CD4-positive, alpha-beta T cell (primary cell): Measurements from ENCODE around the gene RNF14. TPM values are rescaled to one million over a fixed set of nuclear protein-coding genes. Genes with fewer than 3 reads are reported as not detected.

Experiments used
- ATAC-seq: fragments of 200-7000 bp; cut with Tn5 transposase; one replicate; pipeline ENCODE4 v1.10.0; 2022; ENCODE audit warnings: mild to moderate bottlenecking; ENCODE audit not compliant: poor library complexity
- CTCF ChIA-PET: fragments of 350-600 bp; sonication (Branson Sonifier 250); formaldehyde crosslinking; loops from one replicate; lab custom pipeline; 2021; ENCODE audit warnings: antibody characterized with exemption, inconsistent platforms; lab: Charles Lee
- POLR2A ChIA-PET: fragments of 350-600 bp; sonication (Branson Sonifier 250); formaldehyde crosslinking; loops from one replicate; lab custom pipeline; 2021; ENCODE audit warnings: antibody characterized with exemption, inconsistent platforms; lab: Charles Lee
- DNase-seq, 14 experiments: peaks; one replicate each; pipeline ENCODE4 v3.0.0-alpha.2; 2013 to 2020; ENCODE audit warnings: mixed read lengths in 2 of 14
- H3K27ac ChIP-seq, 2 donors: one replicate each; pipeline versions ENCODE4 v1.5.1 to v1.7.0; 2013; ENCODE audit warnings: low read length in 2 of 2, low read depth in 1 of 2, mild to moderate bottlenecking in 1 of 2
- H3K27me3 ChIP-seq, 2 experiments: 1 replicate in 1 of 2; 2 replicates in 1 of 2; pipeline versions ENCODE4 v1.6.1 to v1.7.0; 2013; ENCODE audit warnings: low read length in 2 of 2, control low read depth in 1 of 2, mild to moderate bottlenecking in 1 of 2, moderate library complexity in 1 of 2; ENCODE audit not compliant: insufficient read depth in 2 of 2, control insufficient read depth in 1 of 2
- H3K36me3 ChIP-seq: one replicate; pipeline ENCODE4 v1.6.1; 2013; ENCODE audit warnings: low read length, control low read depth; ENCODE audit not compliant: insufficient read depth
- H3K4me1 ChIP-seq: one replicate; pipeline ENCODE4 v1.6.1; 2013; ENCODE audit warnings: low read length, control low read depth; ENCODE audit not compliant: insufficient read depth
- H3K4me3 ChIP-seq: one replicate; pipeline ENCODE4 v1.5.1; 2013; ENCODE audit warnings: mild to moderate bottlenecking, low read length, moderate library complexity
- H3K9me3 ChIP-seq, 2 experiments: 1 replicate in 1 of 2; 2 replicates in 1 of 2; pipeline versions ENCODE4 v1.6.1 to v1.7.0; 2013; ENCODE audit warnings: low read length in 2 of 2, mild to moderate bottlenecking in 2 of 2, control low read depth in 1 of 2, moderate library complexity in 1 of 2; ENCODE audit not compliant: control insufficient read depth in 1 of 2, insufficient read depth in 1 of 2
- H3K27ac Mint-ChIP-seq: one replicate; pipeline ENCODE4 v1.8.0; 2020; ENCODE audit warnings: mixed read lengths
- H3K27me3 Mint-ChIP-seq: one replicate; pipeline ENCODE4 v1.8.0; 2021; ENCODE audit warnings: mixed read lengths
- H3K36me3 Mint-ChIP-seq: one replicate; pipeline ENCODE4 v1.8.0; 2021; ENCODE audit warnings: low read depth, mixed read lengths
- H3K4me1 Mint-ChIP-seq: one replicate; pipeline ENCODE4 v1.8.0; 2021; ENCODE audit warnings: low read depth, mixed read lengths
- H3K4me3 Mint-ChIP-seq: one replicate; pipeline ENCODE4 v1.8.0; 2020; ENCODE audit warnings: mild to moderate bottlenecking, mixed read lengths
- H3K9me3 Mint-ChIP-seq: one replicate; pipeline ENCODE4 v1.8.0; 2020; ENCODE audit warnings: mixed read lengths
- CTCF ChIP-seq: fragments of 200-600 bp; IDR thresholded peaks from one replicate; pipeline ENCODE4 v1.8.0; 2022; ENCODE audit warnings: antibody characterized with exemption, mild to moderate bottlenecking
- intact Hi-C, 2 experiments: fragments of 100-400 bp; cut with DNase I in 1 of 2; cut with micrococcal nuclease in 1 of 2; formaldehyde crosslinking; loops; one replicate each; pipeline versions ENCODE4 v1.15.1 to v1.9.0; 2023 to 2025; cut with DNase I, micrococcal nuclease
- total RNA-seq, 174 experiments: library from RNA in 2 of 174; stranded (reverse) in 2 of 174; gene quantifications; one replicate each; pipeline ENCODE4 v1.2.3 and lab custom pipeline; 2021 to 2026

Gene RNF14
- total RNA-seq, 2 experiments from 2014 or later, result 8.9 to 10.7 TPM

GRCh38 chr5:142008813-142009212 is 39.9 kb downstream of the RNF14 start:
- no peaks in the 10 kb centered on the region for H3K9me3 ChIP-seq
- POLR2A ChIA-PET, result interaction anchor here (1.2 kb wide), 1 partner anchor 16 kb away, joined by 4 read pairs; no protein-coding TSS in a partner anchor
- Mint-ChIP-seq H3K9me3 (no peaks in the 10 kb centered on the region), H3K4me3 (no peak overlapping the region), H3K36me3 (peaks cover 30% of the 10 kb centered on the region), H3K27me3 (no peaks in the 10 kb centered on the region), H3K4me1 (peaks cover 80% of the 10 kb centered on the region), H3K27ac (peak overlapping the region; percentile 45)
- H3K4me3 ChIP-seq, result no peak overlapping the region
- intact Hi-C loops, result no loop called here
- H3K36me3 ChIP-seq, result peaks cover 23% of the 10 kb centered on the region
- CTCF ChIA-PET, result no interaction called here
- ATAC-seq (no peak), DNase-seq (no peak)
- peaks cover 53% of the 10 kb centered on the region for H3K4me1 ChIP-seq
- no peak overlapping the region for H3K27ac ChIP-seq
- no peaks in the 10 kb centered on the region for H3K27me3 ChIP-seq
- TF ChIP-seq CTCF, result no peak

GRCh38 chr5:142009886-142010285 is 41.0 kb downstream of the RNF14 start:
- Mint-ChIP-seq H3K27ac (peak overlapping the region; percentile 45), H3K4me3 (no peak overlapping the region), H3K9me3 (no peaks in the 10 kb centered on the region), H3K4me1 (peaks cover 83% of the 10 kb centered on the region), H3K27me3 (no peaks in the 10 kb centered on the region), H3K36me3 (peaks cover 26% of the 10 kb centered on the region)
- Histone ChIP-seq H3K27me3 (no peaks in the 10 kb centered on the region), H3K4me3 (no peak overlapping the region), H3K9me3 (no peaks in the 10 kb centered on the region), H3K4me1 (peaks cover 62% of the 10 kb centered on the region), H3K36me3 (peaks cover 13% of the 10 kb centered on the region), H3K27ac (no peak overlapping the region)
- ChIA-PET CTCF (no interaction called here), POLR2A (interaction anchor here (1.2 kb wide), 1 partner anchor 15 kb away, joined by 4 read pairs; no protein-coding TSS in a partner anchor)
- intact Hi-C loops, result loop anchor here (2.0 to 10.0 kb wide), 4 partner anchors 17 to 345 kb away; no protein-coding TSS in a partner anchor
- no peak for DNase-seq
- TF ChIP-seq CTCF, result no peak
- no peak for ATAC-seq

- H3K27ac ChIP-seq, result peak overlapping the region in 1 of 2 donors; percentile 26
- TF ChIP-seq CTCF, result no peak
- H3K36me3 ChIP-seq, result no peaks in the 10 kb centered on the region
- CTCF ChIA-PET, result interaction anchor here (0.7 to 3.4 kb wide), 17 partner anchors 11 to 361 kb away, joined by 3 to 18 read pairs (median 5); partner anchors contain the start of genes FCHSD1, NDFIP1 and RNF14
- peak overlapping the region; percentile 89 for H3K27ac Mint-ChIP-seq
- POLR2A ChIA-PET, result interaction anchor here (0.8 to 3.6 kb wide), 10 partner anchors 8 to 132 kb away, joined by 3 to 26 read pairs (median 6); partner anchors contain the start of genes NDFIP1 and RNF14
- ATAC-seq (no peak), DNase-seq (no peak)
- H3K9me3 Mint-ChIP-seq, result no peaks in the 10 kb centered on the region
- H3K27me3 ChIP-seq, result no peaks in the 10 kb centered on the region
- peak overlapping the region; percentile 88 for H3K4me3 Mint-ChIP-seq
- H3K4me1 Mint-ChIP-seq, result peaks cover 84% of the 10 kb centered on the region
- H3K4me1 ChIP-seq, result peaks cover 63% of the 10 kb centered on the region
- H3K36me3 Mint-ChIP-seq, result peaks cover 15% of the 10 kb centered on the region
- H3K27me3 Mint-ChIP-seq, result no peaks in the 10 kb centered on the region
- H3K9me3 ChIP-seq, result no peaks in the 10 kb centered on the region
- intact Hi-C loops, result loop anchor here (2.0 to 10.0 kb wide), 4 partner anchors 19 to 343 kb away; no protein-coding TSS in a partner anchor
- H3K4me3 ChIP-seq, result peak overlapping the region; percentile 86
Measured at GRCh38 chr5:142011572-142012185, 42.8 kb downstream of the RNF14 start.
